Naive B cell (primary cell): ENCODE results near the gene NOC2L. TPM values are rescaled to one million over a fixed set of nuclear protein-coding genes. Genes with fewer than 3 reads are reported as not detected.
"Not testable (repeated sequence)": the region's sequence is repeated elsewhere in the genome, so short reads cannot be mapped to it uniquely, and the experiment has no call there.

Experiments
- ATAC-seq, 2 donors: fragments of 150-1000 bp; cut with Tn5 transposase; 2 replicates each; pipeline ENCODE4 v1.10.0; 2021; ENCODE audit warnings: low read depth in 2 of 2, mild to moderate bottlenecking in 2 of 2, moderate library complexity in 2 of 2
- DNase-seq: peaks from one replicate; pipeline ENCODE4 v3.0.0; 2022
- H3K27ac Mint-ChIP-seq, 6 donors: one replicate each; pipeline ENCODE4 v1.8.0; 2020 to 2022; ENCODE audit warnings: mild to moderate bottlenecking in 6 of 6, mixed read lengths in 6 of 6, moderate library complexity in 5 of 6, inconsistent platforms in 2 of 6
- H3K27me3 Mint-ChIP-seq, 3 donors: one replicate each; pipeline ENCODE4 v1.8.0; 2021 to 2022; ENCODE audit warnings: mixed read lengths in 3 of 3, mild to moderate bottlenecking in 1 of 3
- H3K36me3 Mint-ChIP-seq, 2 donors: one replicate each; pipeline ENCODE4 v1.8.0; 2020 to 2022; ENCODE audit warnings: mixed read lengths in 2 of 2, inconsistent platforms in 1 of 2, mild to moderate bottlenecking in 1 of 2
- H3K4me1 Mint-ChIP-seq, 3 donors: one replicate each; pipeline ENCODE4 v1.8.0; 2020 to 2022; ENCODE audit warnings: mixed read lengths in 3 of 3, inconsistent platforms in 1 of 3, mild to moderate bottlenecking in 1 of 3, moderate library complexity in 1 of 3
- H3K4me3 Mint-ChIP-seq, 8 donors: one replicate each; pipeline ENCODE4 v1.8.0; 2020 to 2022; ENCODE audit warnings: mild to moderate bottlenecking in 8 of 8, mixed read lengths in 8 of 8, moderate library complexity in 8 of 8, inconsistent platforms in 2 of 8
- H3K9me3 Mint-ChIP-seq, 7 donors: one replicate each; pipeline ENCODE4 v1.8.0; 2020 to 2022; ENCODE audit warnings: mixed read lengths in 7 of 7, mild to moderate bottlenecking in 5 of 7, inconsistent platforms in 2 of 7, moderate library complexity in 1 of 7
- polyA plus RNA-seq, 6 donors: library from polyadenylated mRNA; unstranded; fragments of 300-500 nt; fragmentation: Illumina TruSeq; gene quantifications; one replicate each; pipeline ENCODE4 v1.2.3, GENCODE V29; 2021; ENCODE audit warnings: low read depth in 6 of 6

NOC2L gene
- polyA plus RNA-seq, 6 donors from 2014 or later: 50.8 to 78.2 (median 60.4) TPM

DNA sequence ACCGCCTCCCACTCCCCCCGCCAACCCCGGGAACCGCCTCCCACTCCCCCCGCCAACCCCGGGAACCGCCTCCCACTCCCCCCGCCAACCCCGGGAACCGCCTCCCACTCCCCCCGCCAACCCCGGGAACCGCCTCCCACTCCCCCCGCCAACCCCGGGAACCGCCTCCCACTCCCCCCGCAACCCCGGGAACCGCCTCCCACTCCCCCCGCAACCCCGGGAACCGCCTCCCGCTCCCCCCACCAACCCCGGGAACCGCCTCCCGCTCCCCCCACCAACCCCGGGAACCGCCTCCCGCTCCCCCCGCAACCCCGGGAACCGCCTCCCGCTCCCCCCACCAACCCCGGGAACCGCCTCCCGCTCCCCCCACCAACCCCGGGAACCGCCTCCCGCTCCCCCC lies 17.7 kb upstream of the NOC2L start:
- Mint-ChIP-seq H3K4me1 (peaks cover 4 to 10% (median 8%) of the 10 kb centered on the region in 3 donors), H3K27me3 (peaks cover 0 to 41% (median 26%) of the 10 kb centered on the region in 3 donors)
- H3K36me3 Mint-ChIP-seq, ATAC-seq, H3K9me3 Mint-ChIP-seq, DNase-seq, H3K27ac Mint-ChIP-seq, H3K4me3 Mint-ChIP-seq: not testable (repeated sequence)

DNA sequence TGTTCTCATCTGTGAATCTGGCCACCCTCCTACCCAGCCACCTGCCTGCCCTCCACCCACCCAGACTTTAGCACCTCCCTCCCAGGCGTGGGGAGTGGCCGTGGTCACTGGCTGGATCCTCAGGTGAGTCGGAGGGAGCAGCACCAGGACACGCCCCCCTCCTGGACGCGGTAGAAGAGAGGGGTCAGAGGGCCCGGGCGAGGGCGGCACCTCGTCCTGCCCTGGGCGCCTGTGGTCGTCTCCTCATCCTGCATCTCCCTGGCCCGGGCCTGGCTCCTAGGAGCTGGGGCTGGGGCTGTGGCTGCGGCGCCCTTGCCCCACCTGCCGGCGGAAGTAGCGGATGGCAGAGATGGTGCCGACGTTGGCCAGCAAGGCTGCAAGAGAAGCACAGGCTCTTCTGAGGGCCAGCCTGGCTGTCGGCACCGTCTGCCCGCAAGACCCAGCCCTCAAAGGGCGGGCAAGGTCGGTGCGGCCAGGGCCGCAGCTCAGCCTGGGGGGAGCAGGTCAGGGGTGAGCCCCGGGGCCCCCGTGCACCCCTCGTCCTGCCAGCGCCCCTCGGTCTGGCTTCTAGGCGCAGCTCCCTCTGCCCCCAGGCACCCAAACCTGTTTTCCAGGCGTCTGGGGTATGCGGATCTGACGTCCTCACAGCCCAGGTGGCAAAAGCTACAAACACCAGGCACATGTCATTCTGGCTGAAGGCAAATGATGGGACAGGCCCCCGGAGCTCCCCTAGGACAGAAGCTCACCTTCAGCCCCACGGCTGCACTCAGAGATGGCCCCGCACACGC lies 17.0 kb upstream of the NOC2L start:
- Mint-ChIP-seq H3K9me3 (no peaks in the 10 kb centered on the region), H3K27me3 (peaks cover 0 to 40% (median 26%) of the 10 kb centered on the region in 3 donors), H3K4me3 (peak overlapping the region in 6 of 8 donors; percentile 34 to 58 (median 50)), H3K36me3 (no peaks in the 10 kb centered on the region), H3K27ac (peak overlapping the region in 3 of 6 donors; percentile 25 to 76 (median 45)), H3K4me1 (peaks cover 4 to 10% (median 8%) of the 10 kb centered on the region in 3 donors)
- ATAC-seq (peak; percentile 84 to 85), DNase-seq (peak; percentile 51)

DNA sequence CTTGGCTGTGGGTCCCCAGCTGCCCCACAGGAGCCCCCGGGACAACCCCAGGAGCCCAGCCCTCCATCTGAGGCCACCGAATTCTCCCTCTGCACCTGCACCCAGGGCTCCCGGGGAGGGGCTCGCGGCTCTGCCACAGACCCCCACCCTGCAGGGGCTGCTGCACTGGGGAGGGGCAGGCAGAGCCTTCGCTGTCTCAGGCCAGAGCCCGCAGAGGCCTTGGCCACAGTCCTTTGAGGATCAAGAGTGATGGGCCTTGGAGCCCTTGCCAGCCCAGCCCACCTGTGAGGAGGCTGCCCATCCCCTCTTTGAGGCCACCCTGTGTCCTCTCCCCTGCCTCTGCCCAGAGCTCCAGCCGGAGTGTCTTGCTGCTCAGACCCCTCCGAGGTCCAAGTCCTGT lies 16.3 kb upstream of the NOC2L start:
- Mint-ChIP-seq H3K4me3 (peak overlapping the region in 3 of 8 donors; percentile 34 to 56 (median 47)), H3K36me3 (no peaks in the 10 kb centered on the region), H3K4me1 (peaks cover 4 to 10% (median 8%) of the 10 kb centered on the region in 3 donors), H3K27me3 (peaks cover 0 to 39% (median 26%) of the 10 kb centered on the region in 3 donors), H3K27ac (peak overlapping the region in 1 of 6 donors; percentile 66), H3K9me3 (no peaks in the 10 kb centered on the region)
- no peak for DNase-seq
- no peak for ATAC-seq

DNA sequence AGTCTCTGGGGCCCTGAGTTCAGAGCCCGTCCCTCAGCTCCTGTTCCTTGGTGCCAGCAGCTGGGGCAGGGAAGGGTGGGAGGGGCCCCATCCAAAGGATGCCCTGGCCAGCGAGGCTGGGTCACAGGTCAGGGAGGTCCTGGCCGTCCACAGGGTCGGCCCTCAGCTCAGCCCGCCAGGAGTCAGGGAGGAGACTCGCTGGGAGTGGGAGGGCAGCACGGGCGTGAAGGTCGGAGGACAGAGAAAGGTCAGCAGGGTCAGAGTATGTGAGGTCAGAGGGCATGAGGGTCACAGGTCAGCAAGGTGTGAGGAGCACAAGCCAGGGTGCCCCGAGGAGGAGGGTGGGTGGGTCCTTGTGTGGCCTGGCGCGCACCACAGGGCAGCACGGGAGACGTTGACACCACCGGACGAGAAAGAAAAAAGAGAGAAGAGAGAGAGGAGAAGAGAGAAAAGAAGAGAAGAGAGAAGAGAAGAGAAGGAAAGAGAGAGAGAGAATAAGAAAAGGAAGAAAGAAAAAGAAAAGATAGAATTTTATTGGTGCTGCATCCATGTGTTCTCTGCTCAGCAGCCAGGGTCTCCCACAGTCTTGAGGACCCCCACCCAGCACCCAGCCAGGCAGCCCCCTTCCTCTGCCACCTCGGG lies 15.8 kb upstream of the NOC2L start:
- peaks cover 4 to 10% (median 8%) of the 10 kb centered on the region in 3 donors for H3K4me1 Mint-ChIP-seq
- peaks cover 2 to 42% (median 28%) of the 10 kb centered on the region in 3 donors for H3K27me3 Mint-ChIP-seq
- H3K4me3 Mint-ChIP-seq: no peak overlapping the region

DNA sequence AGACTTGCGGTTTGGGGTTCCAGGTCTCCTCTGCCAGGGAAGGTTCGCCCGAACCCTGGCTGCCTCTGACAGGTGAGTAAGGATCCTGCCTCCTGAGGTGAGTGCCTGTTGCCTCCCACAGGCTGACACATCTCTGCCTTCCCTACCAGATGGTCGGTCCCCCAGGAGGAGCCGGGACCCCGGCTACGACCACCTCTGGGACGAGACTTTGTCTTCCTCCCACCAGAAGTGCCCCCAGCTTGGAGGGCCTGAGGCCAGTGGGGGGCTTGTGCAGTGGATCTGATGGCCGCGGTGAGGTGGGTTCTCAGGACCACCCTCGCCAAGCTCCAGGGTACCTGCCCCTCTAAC lies 15.2 kb upstream of the NOC2L start:
- peaks cover 7 to 47% (median 33%) of the 10 kb centered on the region in 3 donors for H3K27me3 Mint-ChIP-seq
- no peaks in the 10 kb centered on the region for H3K9me3 Mint-ChIP-seq
- peaks cover 4 to 14% (median 8%) of the 10 kb centered on the region in 3 donors for H3K4me1 Mint-ChIP-seq
- H3K27ac Mint-ChIP-seq: no peak overlapping the region
- DNase-seq (no peak), ATAC-seq (no peak)
- H3K36me3 Mint-ChIP-seq: no peaks in the 10 kb centered on the region
- H3K4me3 Mint-ChIP-seq: no peak overlapping the region

More for the DNA sequence above, 15.8 kb upstream of the NOC2L start:
- Mint-ChIP-seq H3K9me3 (no peaks in the 10 kb centered on the region), H3K36me3 (no peaks in the 10 kb centered on the region), H3K27ac (peak overlapping the region in 1 of 6 donors; percentile 66)
- DNase-seq: no peak
- ATAC-seq: no peak

DNA sequence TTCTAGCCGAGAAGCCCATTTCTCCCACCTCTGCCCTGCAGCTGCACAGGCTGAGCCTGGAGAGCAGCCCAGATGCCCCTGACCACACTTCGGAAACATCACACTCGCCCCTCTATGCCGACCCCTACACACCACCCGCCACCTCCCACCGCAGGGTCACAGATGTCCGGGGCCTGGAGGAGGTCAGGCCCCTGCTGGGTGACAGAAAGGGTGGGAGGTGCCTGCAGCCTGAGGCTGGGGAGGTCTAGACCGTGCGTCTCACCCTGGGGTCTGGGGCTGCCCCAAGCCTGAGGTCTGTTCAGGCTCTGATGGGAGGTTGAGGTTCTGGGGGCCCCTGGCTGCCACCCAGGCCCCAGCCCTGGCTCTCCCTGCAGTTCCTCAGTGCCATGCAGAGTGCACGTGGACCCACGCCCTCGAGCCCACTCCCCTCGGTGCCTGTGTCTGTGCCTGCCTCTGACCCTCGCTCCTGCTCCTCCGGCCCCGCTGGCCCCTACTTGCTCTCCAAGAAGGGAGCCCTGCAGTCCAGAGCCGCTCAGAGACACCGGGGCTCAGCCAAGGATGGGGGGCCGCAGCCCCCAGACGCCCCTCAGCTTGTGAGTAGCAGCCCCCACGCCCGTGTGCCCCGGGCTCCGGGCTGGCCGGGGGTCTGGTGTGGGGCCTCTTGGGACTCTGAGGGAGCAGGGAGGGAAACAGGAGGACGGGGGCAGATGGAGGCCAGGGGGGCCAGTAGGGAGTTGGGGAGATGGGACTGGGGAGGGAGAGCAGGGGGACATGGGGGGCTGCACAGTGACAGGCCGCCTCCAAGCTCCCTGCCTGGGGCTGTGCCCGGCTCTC lies 14.6 kb upstream of the NOC2L start:
- peaks cover 4 to 14% (median 8%) of the 10 kb centered on the region in 3 donors for H3K4me1 Mint-ChIP-seq
- ATAC-seq: no peak
- H3K36me3 Mint-ChIP-seq: no peaks in the 10 kb centered on the region
- H3K27me3 Mint-ChIP-seq: peaks cover 13 to 53% (median 39%) of the 10 kb centered on the region in 3 donors
- no peak overlapping the region for H3K27ac Mint-ChIP-seq
- H3K4me3 Mint-ChIP-seq: no peak overlapping the region
- no peaks in the 10 kb centered on the region for H3K9me3 Mint-ChIP-seq
- DNase-seq: no peak

DNA sequence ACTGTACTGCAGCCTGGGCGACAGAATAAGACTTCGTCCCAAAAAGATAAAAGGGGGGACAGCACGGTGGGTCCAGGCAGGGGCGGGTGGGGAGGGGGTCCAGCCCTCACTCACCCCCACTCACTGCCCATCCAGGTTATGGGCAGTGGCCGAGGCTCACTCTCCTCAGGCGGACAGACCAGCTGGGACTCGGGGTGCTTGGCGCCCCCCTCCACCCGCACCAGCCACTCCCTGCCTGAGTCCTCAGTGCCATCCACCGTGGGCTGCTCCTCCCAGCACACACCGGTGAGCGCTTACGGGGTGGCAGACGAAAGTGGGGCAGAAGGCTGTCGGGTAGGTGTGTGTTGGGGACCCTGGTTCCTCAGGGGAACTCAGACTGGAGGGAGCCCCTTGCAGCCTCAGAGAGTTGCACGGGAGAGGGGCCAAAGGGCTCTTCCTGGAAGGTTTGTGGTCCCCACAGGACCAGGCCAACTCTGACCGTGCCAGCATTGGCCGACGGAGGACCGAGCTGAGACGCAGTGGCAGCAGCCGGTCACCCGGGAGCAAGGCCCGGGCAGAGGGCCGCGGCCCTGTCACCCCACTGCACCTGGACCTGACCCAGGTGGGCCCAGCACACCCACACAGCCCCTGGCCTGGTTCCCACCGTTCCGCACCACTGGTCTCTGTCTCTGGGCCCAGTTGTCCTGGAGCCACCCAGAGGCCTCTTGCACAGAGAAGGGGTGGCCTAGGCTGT lies 13.8 kb upstream of the NOC2L start:
- Mint-ChIP-seq H3K27me3 (peaks cover 18 to 53% (median 39%) of the 10 kb centered on the region in 3 donors), H3K27ac (no peak overlapping the region), H3K4me1 (peaks cover 0 to 10% (median 8%) of the 10 kb centered on the region in 3 donors), H3K4me3 (no peak overlapping the region), H3K9me3 (no peaks in the 10 kb centered on the region), H3K36me3 (no peaks in the 10 kb centered on the region)
- DNase-seq (no peak), ATAC-seq (no peak)

DNA sequence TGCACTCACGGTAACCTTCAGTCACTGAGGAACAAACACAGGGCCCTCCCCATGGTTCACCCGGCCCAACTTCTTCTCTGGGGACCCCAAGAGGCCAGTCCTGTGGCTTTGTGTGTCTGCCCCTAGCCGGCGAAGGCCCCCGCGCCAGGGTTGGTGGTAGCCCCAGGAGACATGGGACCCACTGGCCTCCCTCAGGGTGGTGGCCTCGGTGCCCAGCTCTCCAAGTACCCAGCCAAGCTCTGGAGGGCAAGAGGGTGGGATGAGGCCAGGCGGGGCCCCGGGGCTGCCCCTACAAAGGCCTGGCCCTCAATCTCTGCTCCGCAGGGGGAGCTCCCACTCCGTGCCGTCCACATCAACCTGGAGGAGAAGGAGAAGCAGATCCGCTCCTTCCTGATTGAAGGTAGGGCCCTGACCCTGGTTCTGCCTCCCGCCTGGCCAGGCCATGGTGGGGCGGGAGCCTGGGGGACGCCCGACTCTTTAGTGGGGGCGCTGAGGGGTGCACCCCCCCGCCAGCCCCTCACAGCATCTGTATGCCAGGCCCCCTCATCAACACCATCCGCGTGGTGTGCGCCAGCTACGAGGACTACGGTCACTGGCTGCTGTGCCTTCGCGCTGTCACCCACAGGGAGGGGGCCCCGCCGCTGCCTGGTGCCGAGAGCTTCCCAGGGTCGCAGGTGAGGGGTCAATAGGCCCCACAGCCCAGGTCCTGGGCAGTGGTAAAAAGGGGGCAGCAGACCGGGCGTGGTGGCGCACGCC lies 12.9 kb upstream of the NOC2L start:
- Mint-ChIP-seq H3K4me1 (peaks cover 0 to 10% (median 8%) of the 10 kb centered on the region in 3 donors), H3K4me3 (no peak overlapping the region), H3K36me3 (no peaks in the 10 kb centered on the region), H3K27ac (no peak overlapping the region), H3K27me3 (peaks cover 18 to 53% (median 38%) of the 10 kb centered on the region in 3 donors), H3K9me3 (no peaks in the 10 kb centered on the region)
- no peak for DNase-seq
- ATAC-seq: no peak

DNA sequence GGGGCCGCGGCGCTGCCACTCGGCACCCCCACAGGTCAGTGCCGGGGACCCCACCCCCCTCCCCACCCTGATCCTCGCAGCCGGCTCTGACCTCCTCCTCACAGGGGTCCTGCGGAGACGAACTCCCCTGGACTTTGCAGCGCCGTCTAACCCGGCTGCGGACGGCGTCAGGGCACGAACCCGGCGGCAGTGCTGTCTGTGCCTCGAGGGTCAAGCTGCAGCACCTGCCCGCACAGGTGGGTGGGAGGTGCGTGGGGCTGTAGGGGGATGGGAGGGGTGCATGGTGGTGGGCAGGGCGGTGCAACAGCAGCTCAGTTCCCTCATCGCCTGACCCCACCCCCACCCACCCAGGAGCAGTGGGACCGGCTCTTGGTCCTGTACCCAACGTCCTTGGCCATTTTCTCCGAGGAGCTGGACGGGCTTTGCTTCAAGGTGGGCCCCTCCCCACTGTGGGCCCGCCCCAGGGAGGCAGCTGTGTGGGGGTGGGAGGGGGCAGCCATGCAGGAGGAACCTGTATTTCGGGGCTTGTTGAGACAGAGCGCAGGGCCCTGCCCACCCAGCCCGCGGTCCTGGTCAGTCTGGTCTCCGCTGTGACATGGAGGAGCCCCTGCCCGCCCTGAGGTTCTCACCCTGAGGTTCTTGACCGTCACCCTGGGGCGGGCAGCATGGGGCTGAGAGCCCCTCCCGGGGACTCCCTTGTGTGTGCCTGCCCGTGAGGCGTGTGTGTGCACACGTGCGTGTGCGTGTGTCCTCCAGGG lies 12.1 kb upstream of the NOC2L start:
- ATAC-seq (no peak), DNase-seq (no peak)
- no peak overlapping the region for H3K4me3 Mint-ChIP-seq
- H3K9me3 Mint-ChIP-seq: no peaks in the 10 kb centered on the region
- H3K27ac Mint-ChIP-seq: no peak overlapping the region
- no peaks in the 10 kb centered on the region for H3K36me3 Mint-ChIP-seq
- H3K4me1 Mint-ChIP-seq: peaks cover 0 to 10% (median 8%) of the 10 kb centered on the region in 3 donors
- peaks cover 18 to 53% (median 38%) of the 10 kb centered on the region in 3 donors for H3K27me3 Mint-ChIP-seq

DNA sequence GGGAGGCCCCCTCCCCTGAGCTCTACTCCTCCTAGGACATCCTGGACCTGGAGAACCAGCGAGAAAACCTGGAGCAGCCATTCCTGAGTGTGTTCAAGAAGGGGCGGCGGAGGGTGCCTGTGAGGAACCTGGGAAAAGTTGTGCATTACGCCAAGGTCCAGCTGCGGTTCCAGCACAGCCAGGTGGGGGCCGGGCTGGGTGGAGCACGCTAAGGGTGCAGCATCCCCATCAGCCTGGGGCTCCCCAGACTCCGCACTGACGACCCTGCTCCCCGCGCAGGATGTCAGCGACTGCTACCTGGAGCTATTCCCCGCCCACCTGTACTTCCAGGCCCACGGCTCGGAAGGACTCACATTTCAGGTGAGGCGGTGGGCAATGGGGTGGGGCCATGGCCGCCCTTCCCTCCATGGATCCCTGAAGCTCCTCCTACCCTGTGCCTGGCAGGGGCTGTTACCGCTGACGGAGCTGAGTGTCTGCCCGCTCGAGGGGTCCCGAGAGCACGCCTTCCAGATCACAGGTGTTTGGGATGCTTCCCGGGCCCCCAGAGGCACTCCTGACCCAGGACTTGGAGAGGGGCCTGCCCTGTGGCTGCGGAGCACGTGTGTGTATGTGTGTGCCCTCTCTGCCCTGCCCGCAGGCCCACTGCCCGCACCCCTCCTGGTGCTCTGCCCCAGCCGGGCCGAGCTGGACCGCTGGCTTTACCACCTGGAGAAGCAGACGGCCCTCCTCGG lies 11.4 kb upstream of the NOC2L start:
- Mint-ChIP-seq H3K36me3 (no peaks in the 10 kb centered on the region), H3K27ac (no peak overlapping the region), H3K4me1 (peaks cover 0 to 4% (median 1%) of the 10 kb centered on the region in 3 donors), H3K4me3 (no peak overlapping the region), H3K9me3 (no peaks in the 10 kb centered on the region), H3K27me3 (peaks cover 18 to 45% (median 30%) of the 10 kb centered on the region in 3 donors)
- no peak for DNase-seq
- no peak for ATAC-seq

DNA sequence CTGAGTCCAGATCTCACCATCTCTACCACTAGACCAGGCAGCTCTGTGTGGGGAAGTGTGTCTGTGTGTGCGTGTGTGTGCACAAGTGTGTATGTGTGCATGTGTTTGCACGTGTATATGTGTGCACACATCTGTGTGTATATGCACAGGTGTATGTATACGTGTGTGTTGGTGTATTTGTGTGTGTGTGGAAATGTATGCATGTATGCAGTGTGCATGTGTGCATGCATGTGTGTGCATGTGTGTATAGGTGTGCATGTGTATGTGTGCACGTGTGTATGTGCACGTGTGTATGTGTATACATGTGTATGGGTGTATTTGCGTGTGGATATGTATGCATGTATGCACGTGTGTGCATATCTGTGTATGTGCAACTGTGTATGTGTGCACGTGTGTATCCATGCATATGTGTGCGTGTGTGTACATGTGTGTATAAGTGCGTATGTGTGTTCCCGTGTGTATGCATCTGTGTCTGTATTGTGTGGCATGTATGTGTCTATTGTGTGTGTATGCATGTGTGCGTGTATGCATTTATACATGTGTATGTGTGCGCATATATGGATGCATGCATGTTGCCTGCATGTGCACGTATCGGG lies 10.3 kb upstream of the NOC2L start:
- H3K4me3 Mint-ChIP-seq: peak overlapping the region in 2 of 8 donors; percentile 12 to 67
- ATAC-seq: no peak
- DNase-seq: no peak
- H3K36me3 Mint-ChIP-seq: no peaks in the 10 kb centered on the region
- peaks cover 18 to 35% (median 20%) of the 10 kb centered on the region in 3 donors for H3K27me3 Mint-ChIP-seq
- H3K27ac Mint-ChIP-seq: no peak overlapping the region
- H3K9me3 Mint-ChIP-seq: no peaks in the 10 kb centered on the region
- H3K4me1 Mint-ChIP-seq: peaks cover 0 to 4% (median 0%) of the 10 kb centered on the region in 3 donors
